Activated CD4-positive, alpha-beta T cell treated with anti-CD3 and anti-CD28 coated beads for 48 hours (primary cell): ENCODE results near the gene PDZRN3.

Experiments used
- DNase-seq: peaks from one replicate; pipeline ENCODE4 v3.0.0-alpha.2; 2020

PDZRN3 gene

DNA sequence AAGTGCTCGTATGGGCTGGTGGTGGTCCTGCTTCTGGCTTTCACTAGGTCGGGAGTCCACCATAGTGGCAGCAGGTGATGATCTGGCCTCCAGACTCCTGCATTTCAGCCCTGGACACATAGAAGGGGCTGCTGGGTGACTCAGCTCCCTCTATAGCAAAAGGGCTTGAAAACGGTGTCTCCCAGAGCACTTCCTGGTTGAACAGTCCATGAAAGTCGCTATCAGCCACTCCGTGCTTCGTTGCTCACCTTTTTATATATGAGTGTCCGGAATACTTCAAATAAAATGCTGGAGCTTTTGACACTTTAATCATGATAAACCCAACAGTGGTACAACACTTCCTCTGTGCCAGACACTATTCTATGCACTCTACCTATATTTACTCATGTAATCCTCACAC lies 213.2 kb downstream of the PDZRN3 start:
- no peak for DNase-seq

DNA sequence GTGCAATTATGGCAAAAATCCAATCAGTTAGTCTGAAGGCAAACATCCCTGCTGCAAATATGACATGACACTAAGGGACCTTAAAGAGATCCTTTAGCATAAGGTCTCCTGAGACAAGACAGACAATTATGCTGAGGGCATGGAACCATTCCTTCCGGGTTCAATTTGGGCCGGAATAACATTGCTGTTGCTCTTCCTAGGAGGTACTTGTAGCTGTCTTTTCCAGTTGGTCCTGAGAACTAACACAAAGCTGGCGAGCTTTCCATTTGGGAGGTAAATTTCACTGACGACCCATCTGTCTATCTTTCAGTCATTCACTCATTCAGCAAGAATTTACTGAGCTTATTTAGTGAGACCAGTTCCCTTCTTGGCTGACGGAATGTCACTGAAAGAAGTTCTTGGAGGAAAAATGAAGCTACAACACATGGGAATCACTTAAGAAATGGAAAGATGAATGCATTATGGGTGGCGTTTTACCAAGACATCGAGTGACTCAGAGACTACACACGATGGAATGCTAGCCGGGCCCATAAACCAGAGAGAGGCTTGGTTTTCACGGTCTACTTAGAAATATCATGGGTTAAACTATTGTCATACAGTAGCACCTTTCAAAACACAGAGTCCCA lies 215.5 kb downstream of the PDZRN3 start:
- no peak for DNase-seq

DNA sequence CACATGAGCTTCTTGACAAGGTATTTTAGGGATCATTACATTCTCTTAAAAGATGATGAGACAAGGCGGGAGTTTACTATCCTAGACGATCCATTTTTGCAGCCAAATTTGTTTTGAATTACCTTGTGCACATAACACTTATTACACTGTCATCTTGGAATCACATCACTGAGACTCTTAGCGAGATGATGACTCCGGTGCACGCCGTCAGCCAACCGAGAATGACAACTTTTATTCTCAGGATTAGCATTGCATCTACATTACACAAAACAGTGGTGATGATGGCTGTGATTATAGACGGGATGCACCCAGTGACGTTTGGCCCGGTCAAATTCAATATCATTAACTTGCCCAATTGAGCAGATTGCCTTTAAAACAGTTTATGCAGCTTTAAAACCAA lies 216.1 kb downstream of the PDZRN3 start:
- no peak for DNase-seq

DNA sequence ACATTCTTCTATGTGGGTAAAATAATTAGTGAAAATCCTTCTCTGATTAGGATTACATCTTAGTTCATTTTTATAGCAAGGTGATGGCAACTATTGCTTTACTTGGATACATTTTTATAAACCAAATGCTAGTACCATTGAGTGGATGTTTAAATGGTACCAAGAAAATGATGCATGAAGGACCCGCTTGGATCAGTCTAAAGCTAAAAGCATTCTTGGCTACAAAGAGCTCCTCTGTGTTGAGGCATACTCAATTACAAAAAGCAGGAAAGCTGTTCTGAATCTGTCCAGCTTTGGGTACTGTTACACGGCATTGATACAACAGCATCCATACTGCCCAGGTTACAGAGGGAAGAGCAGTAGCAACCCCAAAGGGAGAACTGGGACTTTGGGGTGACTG lies 217.2 kb downstream of the PDZRN3 start:
- DNase-seq = no peak

DNA sequence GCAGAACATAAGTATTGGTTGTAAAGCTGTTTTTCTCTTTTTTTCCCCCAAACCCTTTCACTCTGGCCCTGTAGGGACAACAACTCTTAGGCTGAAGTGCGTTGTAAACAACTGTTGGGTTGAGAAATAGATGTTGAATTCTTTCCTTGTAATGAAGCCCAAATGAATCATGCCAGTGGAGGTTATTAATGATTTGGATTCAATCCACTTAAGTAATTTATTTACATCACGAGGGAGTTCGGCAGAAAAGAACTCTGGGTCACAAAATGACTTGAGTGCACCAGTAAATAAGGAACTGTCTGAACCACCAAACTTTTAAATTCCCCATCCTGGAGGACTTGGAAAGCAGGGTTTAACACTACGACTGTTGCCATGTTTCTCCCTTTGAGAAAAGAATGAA lies 218.9 kb downstream of the PDZRN3 start:
- DNase-seq = no peak

DNA sequence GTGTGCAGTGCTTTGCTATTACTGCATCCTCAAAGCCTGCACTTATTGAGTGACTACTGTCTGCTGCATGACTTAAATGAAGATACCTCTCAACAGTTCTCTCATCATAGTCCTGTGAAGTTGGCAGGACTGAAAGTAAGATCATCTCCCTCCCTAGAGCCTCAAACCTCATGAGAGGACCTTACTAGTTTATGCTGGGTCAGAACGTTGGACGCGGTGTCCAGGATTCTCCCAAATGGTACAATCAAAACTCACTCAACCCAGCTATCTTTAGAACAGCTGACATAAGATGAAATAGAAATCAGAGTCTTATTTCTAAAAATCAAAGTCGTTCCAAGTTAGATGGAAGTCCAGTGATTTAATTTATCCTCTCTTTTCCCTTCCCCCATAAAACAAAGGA lies 219.7 kb downstream of the PDZRN3 start:
- DNase-seq = no peak

DNA sequence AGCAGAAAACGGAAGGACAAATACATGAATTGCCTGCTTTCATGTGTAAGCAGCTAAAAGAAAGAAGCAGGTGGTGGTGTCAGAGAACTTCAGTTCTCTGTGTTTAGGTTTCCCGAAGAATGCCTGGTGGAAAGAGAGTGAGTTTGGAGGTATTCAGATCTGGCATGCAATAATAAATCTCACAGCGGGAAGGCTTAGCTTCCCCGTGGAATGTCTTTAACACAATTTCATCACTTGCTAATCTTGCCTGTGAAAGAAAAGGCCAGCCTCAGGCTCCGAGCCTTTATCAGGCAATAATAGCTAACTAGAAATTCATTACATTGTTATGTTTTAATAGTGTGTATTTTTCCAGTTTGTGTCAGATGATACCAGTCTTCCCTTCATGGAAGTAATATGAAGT lies 220.3 kb downstream of the PDZRN3 start:
- DNase-seq = no peak

DNA sequence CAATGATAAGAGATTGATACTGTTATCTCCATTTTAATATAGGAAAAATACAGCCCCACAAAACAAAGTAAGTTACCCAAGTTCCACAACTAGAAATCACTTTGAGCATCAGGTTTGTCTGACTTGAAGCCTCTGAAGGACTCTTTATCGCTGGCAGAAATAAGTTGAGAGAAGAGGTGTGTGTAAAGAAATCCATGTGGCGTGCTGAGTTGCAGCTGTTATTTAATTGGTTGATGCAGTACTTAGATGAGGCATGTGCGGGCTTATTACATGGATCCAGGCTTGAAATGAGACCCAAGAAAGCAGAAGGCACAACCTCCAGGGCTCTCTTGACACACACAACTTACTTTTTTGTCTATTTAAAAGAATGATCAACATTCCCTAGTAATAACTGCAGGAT lies 221.3 kb downstream of the PDZRN3 start:
- no peak for DNase-seq

DNA sequence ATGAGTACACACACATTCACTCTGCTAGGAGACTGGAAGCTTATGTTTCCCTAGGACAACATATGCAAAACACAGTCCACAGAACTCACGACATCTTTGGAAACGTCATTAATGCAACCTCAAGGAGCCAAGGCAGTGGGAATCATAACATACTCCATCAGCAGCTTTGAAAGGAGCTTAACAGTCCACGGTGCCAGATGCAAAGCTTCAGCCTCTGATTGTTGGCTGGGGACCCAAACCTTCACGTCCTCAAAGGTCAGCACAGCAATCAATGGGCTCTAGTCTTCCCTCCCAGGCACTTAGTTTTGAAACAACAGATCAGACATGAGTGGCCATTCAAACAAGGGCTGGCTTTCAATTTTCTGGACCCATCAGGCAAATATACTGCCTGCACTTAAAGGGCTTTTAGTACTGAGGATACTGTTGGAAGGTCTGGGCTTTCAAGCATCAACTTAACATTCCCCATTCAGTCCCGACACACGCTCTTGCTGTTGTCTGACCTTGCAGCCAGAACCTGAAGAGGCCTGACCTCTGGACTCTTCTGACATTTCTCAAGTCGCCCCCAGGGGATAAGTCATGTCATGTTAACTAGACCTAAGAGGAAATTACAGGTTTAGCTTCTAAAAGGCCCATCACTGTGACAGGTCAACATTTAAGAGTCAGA lies 223.0 kb downstream of the PDZRN3 start:
- no peak for DNase-seq

DNA sequence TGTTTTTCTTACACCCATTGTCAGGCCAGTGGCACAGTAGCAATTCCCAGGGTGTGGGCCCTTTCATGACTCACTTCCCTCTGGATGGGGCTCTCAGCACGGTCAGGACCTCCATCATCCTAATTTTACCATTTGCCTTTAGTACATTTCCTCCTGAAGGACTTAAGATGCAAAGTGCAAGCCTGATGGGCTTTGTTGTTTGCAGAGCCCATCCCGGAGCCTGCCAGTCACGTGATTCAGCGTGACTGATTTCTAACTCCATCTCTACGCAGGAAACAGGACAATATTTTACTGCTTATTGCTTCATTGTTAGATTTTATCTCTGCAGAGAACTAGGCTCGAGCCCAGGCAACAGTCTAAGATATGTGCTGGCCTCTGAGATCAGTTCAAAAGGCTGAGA lies 223.7 kb downstream of the PDZRN3 start:
- no peak for DNase-seq

DNA sequence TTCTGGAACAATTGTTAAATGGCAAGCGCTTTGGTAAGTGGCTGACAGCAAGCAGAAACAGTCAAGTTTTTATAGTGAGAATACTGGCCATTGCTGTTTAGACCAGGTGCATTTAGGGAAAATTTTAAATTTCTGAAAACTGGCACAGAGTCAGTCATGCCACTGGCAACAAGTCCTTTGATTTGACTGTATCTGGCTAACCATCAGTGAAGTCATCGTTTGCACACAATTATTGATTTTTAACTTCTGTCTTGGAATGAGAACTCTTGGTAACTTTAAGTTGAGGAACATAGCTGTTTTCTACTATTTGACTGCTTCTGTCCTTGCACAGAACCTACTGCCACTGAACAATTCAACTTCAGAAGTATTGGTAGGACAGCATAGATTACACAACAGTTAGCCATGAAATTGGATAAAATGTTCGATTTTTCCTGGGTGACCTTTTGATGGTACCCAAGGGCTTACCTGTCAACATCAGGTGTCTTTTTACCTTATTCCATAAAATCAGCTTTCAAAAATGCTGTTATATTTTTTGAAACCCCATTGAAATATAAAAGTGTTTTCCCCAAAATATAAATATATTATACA lies 225.0 kb downstream of the PDZRN3 start:
- DNase-seq = no peak

DNA sequence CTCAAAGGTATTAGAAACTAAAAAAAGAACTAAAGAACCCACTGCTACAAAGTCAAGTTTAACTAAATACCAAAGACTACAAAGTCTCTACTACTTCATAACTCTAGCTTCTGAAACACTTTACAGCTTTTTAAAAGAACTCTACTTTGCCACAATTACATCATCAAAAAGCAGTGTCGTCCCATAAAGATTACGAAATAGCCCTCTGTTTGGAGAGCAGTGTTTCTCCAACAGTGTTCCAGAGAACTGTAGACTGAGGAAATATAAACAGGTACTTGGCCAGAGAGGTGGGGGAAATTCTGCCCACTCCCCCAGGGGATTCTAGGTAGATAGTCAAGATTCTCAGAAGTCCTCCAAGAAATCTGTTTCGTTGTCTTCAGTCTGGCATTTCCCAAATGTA lies 225.6 kb downstream of the PDZRN3 start:
- no peak for DNase-seq

DNA sequence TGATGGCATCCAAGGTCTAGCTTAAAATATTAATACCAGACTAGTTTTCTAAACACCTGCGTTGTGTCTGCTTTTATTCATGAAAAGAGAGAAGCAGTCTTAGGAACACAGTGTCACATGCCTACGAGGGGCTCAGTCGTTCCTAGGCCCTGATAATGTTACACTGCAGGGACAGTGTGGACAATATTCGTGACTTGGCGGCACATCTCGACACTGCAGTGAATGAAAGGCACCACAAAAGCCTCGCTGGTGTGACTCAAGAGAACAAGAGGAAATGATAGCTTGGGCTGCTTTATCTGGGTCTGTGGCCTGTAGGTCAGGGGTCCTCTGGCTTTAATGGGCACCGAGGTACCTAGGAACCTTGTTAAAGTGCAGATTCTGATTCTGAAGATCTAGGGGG lies 226.7 kb downstream of the PDZRN3 start:
- no peak for DNase-seq

DNA sequence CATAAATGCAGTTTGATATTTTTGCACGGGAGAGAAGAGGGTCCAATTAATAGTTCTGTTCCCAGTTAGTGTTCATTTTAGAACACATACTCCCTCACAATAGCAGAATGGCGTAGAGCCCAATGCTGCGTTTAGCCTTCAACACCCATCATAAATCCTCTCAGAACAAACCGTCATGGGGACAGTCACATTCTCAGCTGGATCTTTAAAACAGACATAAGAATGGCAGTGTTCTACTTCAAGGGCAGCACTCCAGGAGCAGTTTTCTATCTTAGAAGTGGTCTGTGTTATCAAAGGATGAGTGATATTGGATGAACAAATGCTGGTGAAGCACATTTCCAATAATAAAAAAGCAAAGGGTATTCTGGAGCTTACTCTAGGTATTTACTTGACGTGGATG lies 230.5 kb downstream of the PDZRN3 start:
- DNase-seq = no peak

DNA sequence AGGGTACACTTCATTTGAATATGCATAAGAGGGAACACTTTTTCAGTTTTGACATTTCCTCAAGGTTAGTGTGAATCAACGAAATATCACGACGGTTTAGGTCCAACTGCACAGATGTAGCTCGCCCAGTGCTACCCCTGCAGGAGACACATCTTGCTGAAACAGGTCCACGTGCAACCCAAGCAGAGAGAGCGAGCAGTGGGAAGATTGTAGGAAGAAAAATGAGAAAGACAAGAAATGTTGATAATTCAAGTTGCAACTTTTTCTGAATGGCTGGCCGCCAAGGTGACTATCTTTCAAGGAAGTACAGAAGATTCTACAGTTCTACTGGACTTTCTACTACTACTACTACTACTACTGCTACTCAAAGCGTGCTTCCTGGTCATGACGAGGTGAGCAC lies 231.7 kb downstream of the PDZRN3 start:
- DNase-seq = no peak

DNA sequence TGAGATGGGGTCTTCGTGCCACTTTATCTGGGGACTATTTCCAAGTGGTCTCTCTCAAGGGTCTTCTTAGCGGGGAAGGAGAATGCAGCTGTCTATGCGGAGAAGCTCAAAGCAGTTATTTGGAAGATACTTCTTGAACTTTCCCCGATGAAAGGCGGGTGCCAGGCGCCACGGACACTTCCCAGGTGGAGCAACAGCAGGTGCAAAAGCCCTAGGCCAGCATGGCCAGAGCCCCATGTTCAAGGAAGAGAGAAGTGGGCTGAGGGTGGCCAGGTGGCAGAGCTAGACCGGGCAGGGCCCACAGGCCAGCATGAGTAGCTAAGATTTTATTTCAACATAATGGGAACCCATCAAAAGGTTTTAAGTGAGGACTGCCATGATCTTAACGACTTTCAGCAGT lies 232.8 kb downstream of the PDZRN3 start:
- no peak for DNase-seq

DNA sequence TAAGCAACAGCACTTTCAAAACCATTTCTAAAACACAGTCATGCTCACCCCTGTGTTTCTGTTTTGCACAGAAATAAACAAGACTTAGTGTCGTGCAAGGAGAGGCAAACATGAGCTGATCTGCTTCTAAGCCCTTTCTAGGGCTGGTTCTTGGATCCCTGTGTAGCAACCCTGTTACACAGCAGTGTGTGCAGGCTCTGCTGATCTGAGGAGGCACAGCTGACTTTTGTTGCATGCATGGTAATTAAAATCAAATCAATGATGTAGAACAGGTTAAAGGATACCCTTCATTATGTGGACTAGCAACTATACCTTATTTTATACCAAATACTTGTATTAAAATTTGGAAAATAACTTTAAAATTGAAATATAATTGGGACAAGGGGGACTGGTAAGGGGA lies 234.8 kb downstream of the PDZRN3 start:
- DNase-seq = no peak

DNA sequence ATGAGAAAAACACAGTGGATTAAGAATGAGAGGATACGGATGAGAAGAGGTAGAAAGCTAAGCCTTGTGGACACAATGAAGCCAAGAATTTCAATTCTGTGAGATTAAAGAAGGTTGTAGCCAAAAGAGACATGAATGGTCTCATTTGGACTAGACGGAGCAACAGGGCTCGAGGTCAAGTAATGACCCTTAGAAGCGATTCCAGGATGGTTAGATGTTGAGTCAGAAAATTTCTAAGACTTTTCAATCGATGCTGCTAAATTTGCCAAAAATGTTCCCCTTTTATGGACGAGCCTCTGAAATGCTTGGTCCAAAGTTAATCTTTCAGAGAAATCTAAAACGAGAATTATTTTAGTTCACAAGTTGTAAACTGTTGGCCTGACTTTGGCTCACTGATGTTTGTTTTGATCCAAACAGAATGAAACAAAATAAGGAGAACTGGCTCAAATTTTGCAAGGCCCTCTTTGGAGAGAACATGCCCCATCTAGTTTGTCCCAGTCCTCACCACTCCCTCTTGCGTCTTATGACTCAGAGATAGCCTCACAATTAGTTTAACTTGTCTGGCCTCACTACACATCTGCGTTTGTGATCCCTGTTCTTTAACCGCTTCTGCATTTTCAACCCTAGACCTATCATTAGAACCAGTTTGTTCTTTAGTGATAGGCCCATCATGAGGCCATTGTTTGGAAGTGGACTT lies 235.5 kb downstream of the PDZRN3 start:
- no peak for DNase-seq

DNA sequence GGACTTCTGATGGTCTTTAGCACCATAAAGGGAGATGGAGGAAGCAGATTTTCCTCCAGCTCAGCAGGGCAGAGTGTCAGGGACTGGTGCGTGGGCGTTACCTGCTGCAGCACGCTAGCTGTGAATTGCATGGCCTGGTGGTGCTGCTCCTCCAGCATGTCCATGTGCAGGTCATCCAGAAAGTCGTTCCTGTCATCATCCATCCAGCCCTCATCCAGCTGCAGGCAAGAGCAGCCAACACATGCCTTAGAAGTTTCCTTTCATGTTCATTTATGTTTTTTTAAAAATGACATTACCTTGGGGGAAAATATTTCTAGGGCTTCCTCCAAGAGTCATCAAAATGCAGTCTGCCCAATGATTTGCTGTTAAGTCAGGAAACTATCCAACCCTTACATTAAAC lies 239.2 kb downstream of the PDZRN3 start:
- DNase-seq = no peak

DNA sequence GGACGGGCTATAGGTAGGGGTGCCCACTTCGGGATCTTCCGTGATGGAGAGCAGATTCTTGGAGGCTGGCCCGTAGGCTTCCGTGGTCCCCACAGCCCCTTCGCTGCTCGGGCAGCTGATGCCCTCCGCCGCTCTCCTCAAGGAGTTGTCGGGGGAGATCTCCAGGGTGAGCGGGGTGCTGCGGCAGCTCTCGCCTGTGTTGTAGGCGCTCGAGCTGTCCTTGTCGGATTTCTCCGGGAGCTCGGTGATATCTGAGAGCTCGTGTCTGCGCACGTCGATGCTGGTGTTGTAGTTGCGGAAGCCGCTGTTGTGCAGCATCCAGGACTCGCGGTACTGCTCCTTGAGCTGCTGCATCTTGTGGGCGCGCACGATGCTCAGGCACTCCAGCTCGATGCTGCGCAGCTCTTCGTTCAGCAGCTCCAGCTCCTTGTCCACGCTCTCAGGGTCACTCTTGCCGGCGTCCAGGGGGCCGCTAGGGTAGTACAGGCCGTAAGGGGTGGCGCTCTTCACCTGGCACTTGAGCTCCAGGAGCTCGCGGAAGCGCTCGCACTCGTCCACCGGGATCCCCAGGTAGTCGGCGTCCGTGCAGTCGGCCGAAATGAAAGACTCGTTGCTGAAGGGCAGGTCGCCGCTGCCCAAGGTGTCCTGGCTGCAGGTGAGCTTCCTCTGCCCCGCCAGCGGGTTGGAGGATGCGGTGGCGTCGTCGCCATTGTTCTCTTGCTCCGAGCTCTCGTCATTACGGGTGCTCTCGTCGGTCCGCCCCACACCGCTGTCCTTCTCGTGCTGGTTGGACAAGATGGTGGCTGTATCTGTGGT lies 240.4 kb downstream of the PDZRN3 start:
- DNase-seq = no peak

DNA sequence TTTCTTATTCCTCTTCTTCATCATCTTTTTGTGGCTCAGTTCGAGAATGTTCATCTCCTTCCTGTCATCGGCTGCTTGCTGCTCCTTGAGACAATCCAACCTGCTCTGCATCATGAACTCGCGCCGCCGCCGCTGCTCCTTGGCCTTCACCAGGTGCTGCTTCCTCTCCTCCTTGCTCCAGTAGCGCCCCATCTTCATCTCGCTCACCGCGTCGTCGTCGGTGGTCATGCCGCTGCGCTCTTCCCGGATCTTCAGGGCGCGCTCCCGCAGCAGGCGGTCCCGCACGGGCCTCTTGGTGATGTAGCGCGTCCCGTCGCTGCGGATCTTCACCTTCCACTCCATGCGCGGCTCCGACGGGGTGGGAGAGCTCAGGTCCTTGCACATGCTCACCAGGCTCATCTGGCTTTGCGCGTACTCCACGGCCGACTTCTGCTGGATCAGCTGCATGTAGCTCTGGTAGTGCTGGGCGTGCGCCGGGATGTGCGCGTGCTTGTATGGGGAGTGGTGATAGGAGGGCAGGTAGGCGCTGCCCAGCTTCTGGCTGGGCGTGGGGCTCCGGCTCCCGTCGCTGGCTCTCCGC lies 241.2 kb downstream of the PDZRN3 start:
- DNase-seq = no peak

DNA sequence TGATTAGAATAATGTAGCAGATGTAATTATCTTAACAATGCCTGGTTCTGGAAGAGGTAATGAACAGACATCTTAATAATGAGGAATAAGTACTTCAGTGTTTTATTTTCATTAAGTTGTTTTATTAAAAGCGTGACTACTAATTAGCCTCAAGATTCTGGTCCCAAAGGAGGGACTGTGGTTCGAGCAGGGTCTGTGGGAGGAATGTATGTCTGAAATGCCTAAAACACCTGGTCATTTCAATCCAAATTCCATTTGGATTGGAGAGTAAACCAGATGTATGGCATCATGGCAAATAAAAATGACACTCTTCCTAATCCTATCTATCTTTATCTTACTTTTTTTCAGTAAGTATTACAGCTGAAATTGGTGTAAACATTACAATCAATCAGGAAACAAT lies 243.2 kb downstream of the PDZRN3 start:
- DNase-seq = no peak
